ENCODE measurements around the gene DNHD1.

DNA sequence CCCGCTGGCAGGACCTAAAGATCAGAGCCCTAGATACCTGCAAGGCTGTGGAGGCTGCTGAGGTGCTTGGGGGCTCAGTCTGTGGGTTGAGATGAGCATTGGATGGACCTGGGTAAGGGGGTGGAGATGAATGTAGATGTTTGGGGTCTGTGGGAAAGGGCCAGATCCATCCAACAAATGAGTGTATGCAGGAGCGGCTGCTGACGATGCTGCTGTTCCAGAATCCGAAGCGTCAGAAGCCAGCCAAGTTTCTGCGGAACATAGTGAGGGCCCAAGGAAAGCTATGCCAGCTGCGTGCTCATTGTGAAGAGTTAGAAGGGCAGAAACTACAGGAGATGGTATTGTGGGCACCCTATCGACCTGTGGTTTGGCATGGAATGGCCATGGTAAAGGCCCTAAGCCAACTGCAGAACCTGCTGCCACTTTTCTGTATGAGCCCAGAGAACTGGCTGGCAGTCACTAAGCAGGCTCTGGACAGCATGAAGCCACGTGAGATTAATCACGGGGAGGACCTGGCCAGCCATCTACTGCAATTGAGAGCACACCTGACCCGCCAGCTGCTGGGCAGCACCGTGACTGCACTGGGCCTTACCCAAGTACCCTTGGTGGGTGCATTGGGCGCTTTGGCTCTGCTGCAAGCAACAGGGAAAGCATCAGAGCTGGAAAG, 69.8 kb downstream of the DNHD1 start:
- TF ChIP-seq, protein P1, sequence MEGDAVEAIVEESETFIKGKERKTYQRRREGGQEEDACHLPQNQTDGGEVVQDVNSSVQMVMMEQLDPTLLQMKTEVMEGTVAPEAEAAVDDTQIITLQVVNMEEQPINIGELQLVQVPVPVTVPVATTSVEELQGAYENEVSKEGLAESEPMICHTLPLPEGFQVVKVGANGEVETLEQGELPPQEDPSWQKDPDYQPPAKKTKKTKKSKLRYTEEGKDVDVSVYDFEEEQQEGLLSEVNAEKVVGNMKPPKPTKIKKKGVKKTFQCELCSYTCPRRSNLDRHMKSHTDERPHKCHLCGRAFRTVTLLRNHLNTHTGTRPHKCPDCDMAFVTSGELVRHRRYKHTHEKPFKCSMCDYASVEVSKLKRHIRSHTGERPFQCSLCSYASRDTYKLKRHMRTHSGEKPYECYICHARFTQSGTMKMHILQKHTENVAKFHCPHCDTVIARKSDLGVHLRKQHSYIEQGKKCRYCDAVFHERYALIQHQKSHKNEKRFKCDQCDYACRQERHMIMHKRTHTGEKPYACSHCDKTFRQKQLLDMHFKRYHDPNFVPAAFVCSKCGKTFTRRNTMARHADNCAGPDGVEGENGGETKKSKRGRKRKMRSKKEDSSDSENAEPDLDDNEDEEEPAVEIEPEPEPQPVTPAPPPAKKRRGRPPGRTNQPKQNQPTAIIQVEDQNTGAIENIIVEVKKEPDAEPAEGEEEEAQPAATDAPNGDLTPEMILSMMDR (IDR thresholded peaks at IDR 0.05; ENCODE audit: control extremely low read depth in 1 of 3, insufficient read depth in 1 of 3, low read depth in 1 of 3, low read length in 3 of 3), result no peak
- no peak for TF ChIP-seq POLR2A (IDR thresholded peaks at IDR 0.05; ENCODE audit: control extremely low read depth in 1 of 2, low read depth in 2 of 2, low read length in 2 of 2)
- no peak for TF ChIP-seq GTF2F1 (IDR thresholded peaks at IDR 0.05; ENCODE audit: borderline replicate concordance, low read depth, low read length)
- TF ChIP-seq MAFK (IDR thresholded peaks at IDR 0.05; ENCODE audit: low read depth, low read length), result no peak
- no peak for TF ChIP-seq SP1 (IDR thresholded peaks at IDR 0.05; ENCODE audit: low read depth, low read length)
- TF ChIP-seq, protein P2, sequence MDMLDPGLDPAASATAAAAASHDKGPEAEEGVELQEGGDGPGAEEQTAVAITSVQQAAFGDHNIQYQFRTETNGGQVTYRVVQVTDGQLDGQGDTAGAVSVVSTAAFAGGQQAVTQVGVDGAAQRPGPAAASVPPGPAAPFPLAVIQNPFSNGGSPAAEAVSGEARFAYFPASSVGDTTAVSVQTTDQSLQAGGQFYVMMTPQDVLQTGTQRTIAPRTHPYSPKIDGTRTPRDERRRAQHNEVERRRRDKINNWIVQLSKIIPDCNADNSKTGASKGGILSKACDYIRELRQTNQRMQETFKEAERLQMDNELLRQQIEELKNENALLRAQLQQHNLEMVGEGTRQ (IDR thresholded peaks at IDR 0.05; ENCODE audit: low read length), result no peak
- TF ChIP-seq EGR1 (IDR thresholded peaks at IDR 0.05; ENCODE audit: borderline replicate concordance, low read depth, low read length), result no peak
- TF ChIP-seq FOSL1 (IDR thresholded peaks at IDR 0.05; ENCODE audit: insufficient read depth, low read depth, low read length), result no peak
- no peak for TF ChIP-seq EZH2 (IDR thresholded peaks at IDR 0.05; ENCODE audit: low read depth, low read length, severe bottlenecking)
- TF ChIP-seq ZNF274 (IDR thresholded peaks at IDR 0.05; ENCODE audit: borderline replicate concordance, extremely low read depth, low read length), result no peak
- no peak for TF ChIP-seq YY1 (IDR thresholded peaks at IDR 0.05; ENCODE audit: low read depth, low read length)

All from H1 (cell line).